A549 (cell line): ENCODE data around the gene SVIP. TPM values are rescaled to one million over a fixed set of nuclear protein-coding genes. Genes with fewer than 3 reads are reported as not detected.

ENCODE experiments used
- ATAC-seq, 2 experiments: fragments of 200-7000 bp in 1 of 2; fragments of >200 bp in 1 of 2; cut with Nextera tagmentation in 1 of 2; cut with Tn5 transposase in 1 of 2; 3 replicates each; pipeline versions ENCODE4 v1.8.0 to v1.9.1; 2018 to 2020; ENCODE audit warnings: mild to moderate bottlenecking in 1 of 2, moderate library complexity in 1 of 2
- CTCF ChIA-PET: fragments of 300-600 bp; sonication (Branson Sonifier 250); formaldehyde crosslinking; extraction: SDS; loops from one replicate; lab custom pipeline; 2021; ENCODE audit warnings: antibody characterized with exemption, inconsistent platforms; lab: Yijun Ruan, JAX
- POLR2A ChIA-PET: fragments of 350-600 bp; formaldehyde crosslinking; extraction: SDS; loops from one replicate; lab custom pipeline; 2021; ENCODE audit warnings: antibody characterized with exemption, inconsistent platforms; lab: Yijun Ruan, JAX
- DNase-seq, 2 experiments: peaks; one replicate each; pipeline versions ENCODE4 v3.0.0 to v3.0.0-alpha.2; 2011 to 2016; ENCODE audit warnings: low read depth in 1 of 2, low spot score in 1 of 2
- FAIRE-seq: peaks from 2 replicates; lab custom pipeline; 2011; peaks lifted over from hg19 to GRCh38; lab: Jason Lieb, UNC
- H3K27ac ChIP-seq, 2 experiments: fragments of >200 bp; sonication (Bioruptor Twin); formaldehyde crosslinking; 3 replicates each; pipeline ENCODE4 v1.5.1; 2016 to 2017
- H3K4me1 ChIP-seq: fragments of >200 bp; sonication (Bioruptor Twin); formaldehyde crosslinking; 3 replicates; pipeline ENCODE4 v1.6.1; 2016
- H3K4me2 ChIP-seq: fragments of >200 bp; sonication (Bioruptor Twin); formaldehyde crosslinking; 3 replicates; pipeline ENCODE4 v1.6.1; 2016
- H3K4me3 ChIP-seq: fragments of >200 bp; sonication (Bioruptor Twin); formaldehyde crosslinking; 3 replicates; pipeline ENCODE4 v1.5.1; 2016
- H3K9me3 ChIP-seq: fragments of >200 bp; sonication (Bioruptor Twin); formaldehyde crosslinking; 3 replicates; pipeline ENCODE4 v1.6.1; 2016
- BCL3 ChIP-seq: fragments of >200 bp; sonication (Bioruptor Twin); formaldehyde crosslinking; IDR thresholded peaks from 3 replicates; pipeline ENCODE4 v1.6.1; 2016
- CBX2 ChIP-seq: fragments of 200-600 bp; sonication (generic); IDR thresholded peaks from 2 replicates; pipeline ENCODE4 v1.6.1; 2016; ENCODE audit warnings: low read depth, mild to moderate bottlenecking, borderline replicate concordance
- CBX8 ChIP-seq: fragments of 200-600 bp; sonication (generic); IDR thresholded peaks from 2 replicates; pipeline ENCODE4 v1.6.1; 2016
- CEBPB ChIP-seq, 2 experiments: fragments of >200 bp in 1 of 2; sonication (Bioruptor Twin) in 1 of 2; formaldehyde crosslinking in 1 of 2; IDR thresholded peaks; 2 replicates each; pipeline ENCODE4 v1.6.1; 2012 to 2016
- CHD2 ChIP-seq: fragments of 150-350 bp; IDR thresholded peaks from 2 replicates; pipeline ENCODE4 v1.6.1; 2014; ENCODE audit warnings: low read length; ENCODE audit not compliant: partially characterized antibody
- CTCF ChIP-seq: fragments of >200 bp; sonication (Bioruptor Twin); formaldehyde crosslinking; IDR thresholded peaks from 3 replicates; pipeline ENCODE4 v1.5.1; 2016
- EHMT2 ChIP-seq: fragments of 200-600 bp; sonication (generic); IDR thresholded peaks from 2 replicates; pipeline ENCODE4 v1.6.1; 2016; ENCODE audit warnings: antibody characterized with exemption, low read depth, mild to moderate bottlenecking, moderate library complexity
- EP300 ChIP-seq, 2 experiments: fragments of >200 bp; sonication (Bioruptor Twin); formaldehyde crosslinking; IDR thresholded peaks; 2 replicates in 1 of 2; 3 replicates in 1 of 2; pipeline ENCODE4 v1.6.1; 2016 to 2017
- FOSB ChIP-seq: fragments of 250-450 bp; sonication (Bioruptor Pico); IDR thresholded peaks from 2 replicates; pipeline ENCODE4 v1.5.0; 2020; ENCODE audit warnings: mild to moderate bottlenecking, moderate library complexity
- FOXS1 ChIP-seq: fragments of 250-450 bp; sonication (Bioruptor Pico); IDR thresholded peaks from 2 replicates; pipeline ENCODE4 v1.5.0; 2020; ENCODE audit warnings: mild to moderate bottlenecking, moderate library complexity
- HDAC2 ChIP-seq: fragments of 200-600 bp; sonication (generic); IDR thresholded peaks from 2 replicates; pipeline ENCODE4 v1.6.1; 2016
- HOXA7 ChIP-seq: fragments of 250-450 bp; sonication (Bioruptor Pico); IDR thresholded peaks from 2 replicates; pipeline ENCODE4 v1.5.0; 2020; ENCODE audit warnings: mild to moderate bottlenecking, moderate library complexity
- HOXB13 ChIP-seq: fragments of 250-450 bp; sonication (Bioruptor Pico); IDR thresholded peaks from 2 replicates; pipeline ENCODE4 v1.5.0; 2020; ENCODE audit warnings: low read depth, mild to moderate bottlenecking, moderate library complexity
- JUN ChIP-seq, 2 experiments: fragments of >200 bp; sonication (Bioruptor Twin); formaldehyde crosslinking; IDR thresholded peaks; 2 replicates in 1 of 2; 3 replicates in 1 of 2; pipeline ENCODE4 v1.6.1; 2016 to 2017
- JUNB ChIP-seq: fragments of >200 bp; sonication (Bioruptor Twin); formaldehyde crosslinking; IDR thresholded peaks from 2 replicates; pipeline ENCODE4 v1.6.1; 2016
- KDM1A ChIP-seq: fragments of 200-600 bp; sonication (generic); IDR thresholded peaks from 2 replicates; pipeline ENCODE4 v1.6.1; 2016; ENCODE audit warnings: low read depth, mild to moderate bottlenecking
- KDM5A ChIP-seq: fragments of 200-600 bp; sonication (generic); IDR thresholded peaks from 2 replicates; pipeline ENCODE4 v1.6.1; 2016; ENCODE audit warnings: antibody characterized with exemption, mild to moderate bottlenecking
- MAFK ChIP-seq: fragments of 450-650 bp; IDR thresholded peaks from 2 replicates; pipeline ENCODE4 v1.6.1; 2014; ENCODE audit not compliant: partially characterized antibody
- NPAS2 ChIP-seq: fragments of 250-450 bp; sonication (Bioruptor Pico); IDR thresholded peaks from 2 replicates; pipeline ENCODE4 v1.8.0; 2022; ENCODE audit warnings: mild to moderate bottlenecking, moderate library complexity, borderline replicate concordance
- NR3C1 ChIP-seq: fragments of >200 bp; sonication (Bioruptor Twin); formaldehyde crosslinking; IDR thresholded peaks from 3 replicates; pipeline ENCODE4 v1.6.1; 2017
- PBX3 ChIP-seq: IDR thresholded peaks from 2 replicates; pipeline ENCODE4 v1.6.1; 2012
- RARB ChIP-seq: fragments of 250-450 bp; sonication (Bioruptor Pico); IDR thresholded peaks from 2 replicates; pipeline ENCODE4 v1.8.0; 2021; ENCODE audit warnings: mild to moderate bottlenecking, moderate library complexity
- RNF2 ChIP-seq: fragments of 200-600 bp; sonication (generic); IDR thresholded peaks from 2 replicates; pipeline ENCODE4 v1.6.1; 2016; ENCODE audit warnings: low read depth, mild to moderate bottlenecking, antibody characterized with exemption, moderate library complexity, borderline replicate concordance
- SREBF2 ChIP-seq: fragments of 450-650 bp; IDR thresholded peaks from 2 replicates; pipeline ENCODE4 v1.6.1; 2014; ENCODE audit warnings: mild to moderate bottlenecking, moderate library complexity
- TP53 ChIP-seq: fragments of 250-450 bp; sonication (Bioruptor Pico); IDR thresholded peaks from 2 replicates; pipeline ENCODE4 v1.5.0; 2021; ENCODE audit warnings: mild to moderate bottlenecking, moderate library complexity
- USF2 ChIP-seq: fragments of 450-650 bp; IDR thresholded peaks from 2 replicates; pipeline ENCODE4 v1.6.1; 2014; ENCODE audit warnings: antibody characterized with exemption
- WGBS: methylation state at CpG from one replicate; pipeline ENCODE4 v1.1.6; 2017; ENCODE audit errors: missing lambda C conversion rate; 5-methylcytosine and 5-hydroxymethylcytosine counted together
- polyA plus RNA-seq, 4 experiments: library from polyadenylated mRNA; depleted of rRNA in 3 of 4; stranded (reverse); fragments of >200 nt; fragmentation: RNase III in 1 of 4; extraction: RNeasy Plus Mini Kit Qiagen cat#74134 plus additional on column Dnase treatment in 1 of 4; gene quantifications; 2 replicates in 3 of 4; 3 replicates in 1 of 4; pipeline ENCODE4 v1.2.3, GENCODE V29; 2011 to 2017
- TF ChIP-seq, protein P1 (sequence below): fragments of >200 bp; sonication (Bioruptor Twin); formaldehyde crosslinking; IDR thresholded peaks from 2 replicates; pipeline ENCODE4 v1.6.1; 2016

The SVIP gene
- polyA plus RNA-seq, 2 of the 4 experiments (the other 2 are of a cell fraction): 9.1 to 19.5 TPM

DNA sequence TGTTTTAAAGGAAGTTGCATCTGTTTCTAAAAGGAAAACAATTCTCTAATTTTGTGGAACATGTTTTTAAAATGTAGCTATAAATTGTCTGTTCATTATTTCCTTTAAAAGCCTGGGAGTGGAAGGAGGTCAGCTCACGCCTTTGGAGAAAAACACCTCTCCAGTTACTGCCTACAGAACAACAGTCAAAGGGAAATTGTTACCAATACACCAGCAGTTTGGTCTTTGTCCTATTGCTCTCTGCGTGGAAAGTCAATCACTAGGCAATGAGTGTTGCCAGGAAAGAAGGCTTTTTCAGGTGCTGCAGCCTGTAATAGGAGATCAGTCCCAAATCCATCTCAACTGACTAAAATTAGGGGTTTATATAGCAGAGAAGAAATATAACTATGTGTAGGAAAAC is 22.2 kb downstream of the SVIP start:
- Histone ChIP-seq H3K9me3 (peaks cover 14% of the 10 kb centered on the region), H3K27ac (no peak overlapping the region), H3K4me3 (no peak overlapping the region), H3K4me2 (no peak overlapping the region), H3K4me1 (no peaks in the 10 kb centered on the region)
- no peak for DNase-seq
- no peak for ATAC-seq
- ChIA-PET CTCF (no interaction called here), POLR2A (no interaction called here)
- no peak for FAIRE-seq
- no peak for TF ChIP-seq JUNB
- no peak for TF ChIP-seq EP300 (IDR thresholded peaks at IDR 0.05)
- TF ChIP-seq HOXA7: no peak
- TF ChIP-seq PBX3: no peak
- 7% methylated on average over 2 of the region's 2 CpGs for WGBS

DNA sequence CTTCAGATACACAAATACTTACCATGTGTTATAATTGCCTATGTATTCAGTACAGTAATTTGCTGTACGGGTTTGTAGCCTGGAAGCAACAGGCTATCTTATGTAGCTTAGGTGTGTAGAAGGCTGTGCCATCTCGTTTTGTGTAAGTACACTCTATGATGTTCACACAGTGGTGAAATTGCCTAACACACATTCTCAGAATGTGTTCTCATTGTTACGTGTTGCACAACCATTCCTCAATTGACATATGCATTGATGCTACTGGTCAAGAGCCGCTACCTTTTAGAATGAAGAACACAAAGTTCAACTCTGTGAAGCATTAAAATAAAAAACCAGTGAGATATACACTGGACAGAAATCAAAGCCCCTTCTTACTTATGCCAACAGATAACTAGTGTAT is 26.7 kb downstream of the SVIP start:
- 11% methylated on average over 4 of the region's 4 CpGs for WGBS
- no peak overlapping the region for H3K4me3 ChIP-seq
- H3K4me2 ChIP-seq: no peak overlapping the region
- DNase-seq (no peak), FAIRE-seq (no peak), ATAC-seq (no peak)
- H3K9me3 ChIP-seq: no peaks in the 10 kb centered on the region
- ChIA-PET CTCF (no interaction called here), POLR2A (no interaction called here)
- TF ChIP-seq CTCF: no peak
- TF ChIP-seq MAFK: no peak
- TF ChIP-seq NR3C1: no peak
- TF ChIP-seq HOXB13 (CRISPR knock-in tag): no peak
- TF ChIP-seq CEBPB (IDR thresholded peaks at IDR 0.05): no peak; a peak in 1 of 4 replicates
- TF ChIP-seq CBX8: no peak
- no peak for TF ChIP-seq USF2
- TF ChIP-seq KDM1A: no peak
- no peak for TF ChIP-seq KDM5A
- no peak for TF ChIP-seq FOXS1 (CRISPR knock-in tag)
- TF ChIP-seq HDAC2: no peak
- TF ChIP-seq SREBF2: no peak
- TF ChIP-seq JUN (IDR thresholded peaks at IDR 0.05): no peak
- no peak for TF ChIP-seq CHD2
- no peak for TF ChIP-seq BCL3
- H3K27ac ChIP-seq: no peak overlapping the region
- no peaks in the 10 kb centered on the region for H3K4me1 ChIP-seq

GRCh38 chr11:22800482-22800881 is 29.1 kb downstream of the SVIP start:
- WGBS: 37% methylated on average over 5 of the region's 5 CpGs
- H3K4me2 ChIP-seq: no peak overlapping the region
- no peak for ATAC-seq
- CTCF ChIA-PET: interaction anchor here (1.5 kb wide), 1 partner anchor 29 kb away, joined by 6 read pairs; the partner anchor contains the start of gene SVIP
- POLR2A ChIA-PET: no interaction called here
- no peak overlapping the region for H3K4me3 ChIP-seq
- H3K27ac ChIP-seq: no peak overlapping the region
- H3K4me1 ChIP-seq: peaks cover 9% of the 10 kb centered on the region; the same call in 2 of the 3 replicates
- no peak for DNase-seq
- H3K9me3 ChIP-seq: no peaks in the 10 kb centered on the region
- FAIRE-seq: no peak
- TF ChIP-seq HOXB13 (CRISPR knock-in tag) (no peak), RARB (CRISPR knock-in tag) (no peak), RNF2 (no peak), NPAS2 (CRISPR knock-in tag) (no peak), BCL3 (no peak), TP53 (CRISPR knock-in tag) (no peak), CBX8 (no peak), EHMT2 (no peak), USF2 (no peak), CBX2 (no peak), FOSB (CRISPR knock-in tag) (no peak)
- TF ChIP-seq, protein P1, sequence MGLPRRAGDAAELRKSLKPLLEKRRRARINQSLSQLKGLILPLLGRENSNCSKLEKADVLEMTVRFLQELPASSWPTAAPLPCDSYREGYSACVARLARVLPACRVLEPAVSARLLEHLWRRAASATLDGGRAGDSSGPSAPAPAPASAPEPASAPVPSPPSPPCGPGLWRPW: no peak
